ENCODE results near the gene RYR3.
A peak's percentile ranks its signal among the peaks of the same experiment; 100 is the strongest.

Gene RYR3

DNA sequence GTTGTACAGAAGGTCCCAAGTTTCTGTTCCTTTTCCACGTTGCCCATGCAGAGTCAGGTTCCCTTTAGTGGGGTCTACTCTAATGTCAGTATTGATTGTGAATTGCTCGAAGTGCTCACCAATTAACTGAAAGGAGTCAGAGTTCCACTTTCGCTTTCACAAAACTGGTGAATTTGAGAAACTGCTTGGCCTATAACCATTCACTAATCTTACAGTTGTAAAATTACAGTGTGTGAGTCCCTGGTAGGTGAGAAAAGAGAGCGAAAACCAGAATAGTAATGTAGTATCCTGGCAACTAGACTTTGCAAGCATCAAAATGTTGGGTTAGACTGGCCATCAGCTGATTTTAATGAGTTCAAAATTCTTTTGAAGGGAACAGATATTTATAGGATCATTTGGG, 420.0 kb downstream of the RYR3 start:
- no peak for DNase-seq

DNA sequence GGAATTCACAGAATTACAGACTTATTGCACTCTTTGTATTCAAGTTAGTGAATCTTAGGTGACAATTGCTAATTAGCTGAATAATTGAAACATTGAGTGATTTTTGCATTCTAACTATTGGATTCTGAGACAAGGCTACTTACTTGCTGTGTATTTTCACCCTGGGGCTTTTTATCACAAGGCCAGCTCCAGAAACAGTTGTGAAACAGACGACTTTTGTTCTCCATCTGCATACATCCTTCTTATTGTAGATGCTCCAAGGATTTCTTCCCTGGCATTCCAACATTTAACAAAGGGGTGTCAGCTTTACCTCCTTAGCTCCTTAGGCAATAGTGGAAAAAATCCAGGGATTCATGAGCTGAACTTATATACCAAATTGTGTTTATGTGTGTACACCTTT, 424.4 kb downstream of the RYR3 start:
- no peak for DNase-seq

DNA sequence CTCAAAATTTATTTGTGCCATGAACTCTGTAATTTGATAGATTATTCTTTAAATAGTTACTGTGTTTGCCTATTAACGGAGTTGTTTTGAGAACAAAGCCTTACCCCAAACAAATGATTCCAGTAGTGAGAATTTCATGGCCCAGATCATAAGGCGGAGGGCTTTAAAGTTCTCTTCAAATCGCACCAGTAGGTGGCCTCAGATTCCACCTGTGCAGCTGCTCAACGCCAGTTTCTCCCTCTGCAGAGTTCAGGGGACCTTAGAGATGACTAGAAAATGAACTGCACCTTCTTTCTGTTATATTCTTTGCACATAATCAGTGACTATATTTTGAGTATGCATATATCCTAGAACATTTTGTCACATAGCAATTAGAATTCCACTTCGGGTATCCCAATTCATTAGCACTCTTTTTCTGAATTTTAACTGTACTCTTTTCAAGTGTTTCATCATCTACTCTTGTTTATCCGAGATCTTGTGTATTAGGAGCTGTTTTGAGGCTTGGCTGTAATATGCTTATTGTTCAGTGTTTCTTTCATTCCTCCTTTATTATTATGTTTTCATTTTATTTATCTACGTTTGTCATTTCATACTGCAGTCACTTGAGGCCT, 425.0 kb downstream of the RYR3 start:
- DNase-seq = peak in 1 of 2 experiments; percentile 77

DNA sequence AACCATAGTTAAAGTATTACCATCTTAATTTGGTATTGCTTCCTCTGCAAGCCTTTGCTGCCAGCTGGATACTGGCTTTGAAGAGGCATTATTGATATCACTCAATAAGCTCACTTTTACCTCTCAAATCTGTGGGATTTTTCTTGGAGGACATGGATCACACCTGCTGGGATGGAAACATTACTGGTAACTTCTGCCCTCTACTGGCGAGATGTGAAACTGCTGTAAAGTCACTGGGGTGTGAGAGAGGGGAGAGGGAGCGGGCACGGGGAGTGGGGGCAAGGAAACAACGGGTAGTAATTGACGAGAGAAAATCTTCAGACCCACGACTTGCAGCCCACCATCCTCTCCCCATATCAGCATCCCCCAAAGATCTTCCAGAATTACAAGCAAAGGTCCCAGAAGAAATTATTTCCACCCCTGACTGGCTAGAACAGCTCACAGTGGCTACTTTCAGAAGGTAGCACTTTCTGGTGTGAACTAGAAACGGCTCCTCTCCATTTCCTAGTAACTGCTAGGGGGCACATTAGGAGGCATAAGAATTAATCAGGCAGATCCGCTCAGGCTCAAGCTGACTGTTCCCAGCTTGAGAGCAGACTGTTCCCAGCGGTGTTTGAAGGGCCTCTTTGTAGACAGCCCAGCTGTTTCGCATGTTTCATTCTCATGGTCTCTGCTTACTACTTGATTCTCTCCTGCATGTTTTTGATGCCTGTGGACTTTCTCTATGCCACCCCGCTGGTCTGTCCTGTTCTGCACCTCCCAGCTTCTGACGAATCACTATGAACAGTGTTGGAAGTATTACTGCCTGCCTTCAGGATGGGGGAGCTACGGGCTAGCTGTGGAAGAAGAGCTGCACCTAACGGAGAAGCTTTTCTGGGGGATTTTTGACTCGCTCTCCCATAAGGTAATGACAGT, 427.2 kb downstream of the RYR3 start:
- peak; percentile 50 to 73 for DNase-seq

DNA sequence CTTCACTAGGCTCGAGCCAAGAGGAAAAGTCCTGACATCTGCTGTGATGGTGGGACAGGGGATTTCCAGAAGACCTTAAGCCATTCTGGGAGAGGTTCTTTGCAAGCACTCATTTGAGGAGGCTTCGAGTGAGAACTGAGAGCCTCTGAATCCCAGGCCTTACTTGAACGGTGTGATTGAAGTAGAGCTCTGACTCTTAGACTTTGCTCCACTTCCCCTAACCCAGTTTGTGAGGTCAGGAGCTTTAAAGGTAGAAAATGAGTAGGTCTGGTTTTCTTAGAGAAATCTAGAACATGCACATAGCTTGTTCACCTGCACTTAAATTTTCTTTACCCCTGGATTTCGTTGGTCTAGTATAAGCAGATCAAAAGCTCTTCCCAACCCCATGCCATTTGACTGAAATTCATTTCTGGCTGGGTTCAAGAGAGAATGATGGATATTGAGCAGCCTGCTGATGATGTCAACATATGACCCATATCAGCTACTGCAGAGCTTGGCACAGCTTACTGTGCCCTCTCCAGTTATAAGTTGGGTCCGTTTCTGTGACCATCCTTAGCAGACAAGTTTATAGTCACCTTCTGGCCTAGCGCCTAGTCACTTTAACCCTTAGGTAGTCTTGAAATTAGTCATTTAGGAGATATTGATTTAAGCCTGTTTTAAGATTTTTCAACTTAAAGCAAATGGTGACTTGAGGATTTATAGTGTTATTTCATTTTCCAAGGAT, 428.3 kb downstream of the RYR3 start:
- no peak for DNase-seq

DNA sequence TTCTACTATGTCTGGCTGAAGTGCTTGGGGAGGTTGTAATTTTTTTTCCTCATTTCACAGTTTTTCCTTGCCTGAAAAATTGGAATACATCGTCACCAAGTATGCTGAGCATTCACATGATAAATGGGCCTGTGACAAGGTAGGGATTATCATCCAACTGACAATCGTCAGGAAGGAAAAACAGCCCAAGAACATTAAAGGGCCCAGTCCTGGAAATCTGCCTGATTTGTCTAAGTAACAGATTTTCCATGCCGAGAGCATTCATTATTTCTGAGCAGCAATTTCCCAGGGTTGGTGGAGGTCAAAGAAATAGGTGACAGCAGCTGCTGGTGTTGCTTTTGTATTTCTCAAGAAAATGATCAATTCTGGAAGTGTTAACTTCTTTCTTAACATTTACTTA, 431.5 kb downstream of the RYR3 start:
- DNase-seq = no peak

DNA sequence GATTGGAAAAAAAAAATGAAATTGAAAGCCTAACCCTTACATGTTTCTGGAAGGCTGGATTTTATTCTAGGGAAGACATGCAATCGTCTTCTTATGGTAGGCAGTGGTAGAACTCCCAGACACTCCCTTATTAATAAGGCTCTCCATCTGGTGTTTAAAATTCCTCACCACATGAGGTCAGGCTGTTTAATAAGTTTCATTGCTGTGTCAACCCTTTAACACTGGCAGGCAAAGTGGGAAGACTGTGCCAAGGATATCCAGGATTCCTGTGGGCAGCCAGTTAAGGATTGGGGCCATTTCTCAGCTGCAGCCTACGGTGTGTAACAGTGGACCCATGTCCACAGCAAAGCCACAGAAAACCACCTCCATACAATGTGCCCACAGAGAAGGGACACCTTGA, 432.0 kb downstream of the RYR3 start:
- DNase-seq = no peak

DNA sequence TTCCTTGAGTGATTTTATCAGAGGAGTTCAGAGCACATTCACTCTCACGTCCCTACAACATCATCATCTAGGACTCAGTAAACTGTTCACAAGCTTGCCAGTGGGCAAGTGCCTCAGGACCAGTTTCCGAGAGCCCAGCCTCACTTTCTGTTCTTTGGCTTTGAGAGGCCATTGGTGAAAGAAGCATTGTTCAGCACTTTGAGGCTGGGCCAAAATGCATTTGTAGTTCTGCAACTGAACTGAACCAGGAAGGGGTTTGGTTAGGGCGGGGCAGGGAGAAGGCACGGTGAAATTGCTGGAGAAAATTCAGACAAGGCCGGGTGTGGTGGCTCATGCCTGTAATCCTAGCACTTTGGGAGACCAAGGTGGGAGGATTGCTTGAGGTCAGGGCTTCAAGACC, 435.4 kb downstream of the RYR3 start:
- DNase-seq = no peak

DNA sequence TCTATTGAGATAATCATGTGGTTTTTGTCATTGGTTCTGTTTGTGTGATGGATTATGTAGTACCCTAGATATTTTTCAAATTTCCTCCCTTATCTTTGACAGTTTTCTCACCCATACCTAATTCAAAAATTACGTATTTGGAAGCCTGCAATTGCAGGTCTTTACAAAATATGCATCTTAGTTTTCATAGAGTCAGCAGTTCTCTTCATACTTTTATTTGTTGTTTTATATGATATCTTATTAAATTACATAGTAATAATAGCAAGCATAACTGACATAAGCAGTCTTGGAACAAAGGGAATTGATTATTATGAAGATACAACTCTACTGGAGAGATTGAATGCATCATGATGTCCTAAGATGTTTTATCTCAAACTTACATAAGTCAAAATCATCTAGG, 442.2 kb downstream of the RYR3 start:
- DNase-seq = no peak

DNA sequence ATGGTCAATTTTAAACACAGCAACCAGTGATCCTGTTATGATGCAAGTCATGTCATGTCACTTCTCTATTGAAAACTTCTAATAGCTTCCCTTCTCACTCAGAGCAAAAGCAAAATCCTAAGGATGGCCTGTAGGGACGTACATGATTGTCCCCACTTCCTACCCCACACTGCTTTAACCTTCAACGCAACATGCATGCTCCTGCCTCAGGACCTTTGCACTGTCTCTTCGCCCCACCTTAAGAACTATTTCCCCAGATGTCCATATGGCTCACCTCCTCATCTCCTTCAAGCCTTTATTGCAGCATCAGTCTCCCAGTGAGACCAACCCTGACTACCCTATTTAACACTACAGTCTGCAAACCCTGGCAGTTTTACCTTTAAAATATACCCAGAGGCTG, 443.5 kb downstream of the RYR3 start:
- no peak for DNase-seq

DNA sequence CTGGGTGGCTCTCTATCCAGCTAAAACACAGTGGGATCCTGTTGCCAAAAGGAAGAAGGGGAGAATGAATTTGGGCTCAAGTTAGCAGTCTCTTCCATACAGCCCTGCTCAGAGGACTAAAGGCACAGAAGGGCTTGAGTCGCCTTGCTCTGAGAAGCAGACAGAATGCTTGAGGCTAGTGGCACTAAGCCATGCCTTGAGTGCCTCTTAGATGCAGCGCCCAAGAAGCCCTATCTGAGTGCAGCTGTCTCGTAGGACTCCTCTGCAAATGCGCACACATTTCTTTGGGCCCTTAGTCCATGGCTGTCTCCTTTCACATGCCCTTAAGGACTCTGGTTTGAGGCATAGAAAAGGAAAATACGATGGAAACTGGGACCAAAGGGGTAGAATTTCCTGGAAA, 446.2 kb downstream of the RYR3 start:
- no peak for DNase-seq

DNA sequence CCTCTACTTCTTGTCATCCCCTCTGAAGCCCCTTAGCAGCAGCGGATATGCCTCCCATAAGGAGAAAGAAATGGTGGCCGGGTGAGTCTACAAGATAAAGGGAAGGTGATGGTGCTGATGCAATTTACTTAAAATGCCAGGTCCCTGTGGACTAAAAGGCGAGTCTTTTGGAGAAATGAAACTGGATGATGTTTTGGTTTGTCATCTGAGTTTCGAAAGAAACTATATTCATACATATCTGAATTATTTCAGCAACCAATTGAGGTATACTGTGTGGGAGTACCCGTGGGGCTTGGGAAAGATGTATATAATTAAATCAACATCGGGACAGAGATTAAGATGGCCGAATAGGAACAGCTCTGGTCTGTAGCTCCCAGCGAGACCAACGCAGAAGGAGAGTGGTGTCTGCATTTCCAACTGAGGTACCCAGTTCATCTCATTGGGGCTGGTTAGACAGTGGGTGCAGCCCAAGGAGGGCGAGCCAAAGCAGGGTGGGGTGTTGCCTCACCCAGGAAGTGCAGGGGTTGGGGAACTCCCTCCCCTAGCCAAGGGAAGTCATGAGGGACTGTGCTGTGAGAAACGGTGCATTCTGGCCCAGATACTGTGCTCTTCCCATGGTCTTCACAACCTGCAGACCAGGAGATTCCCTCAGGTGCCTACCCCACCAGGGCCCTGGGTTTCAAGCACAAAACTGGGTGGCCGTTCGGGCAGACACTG, 446.9 kb downstream of the RYR3 start:
- no peak for DNase-seq

DNA sequence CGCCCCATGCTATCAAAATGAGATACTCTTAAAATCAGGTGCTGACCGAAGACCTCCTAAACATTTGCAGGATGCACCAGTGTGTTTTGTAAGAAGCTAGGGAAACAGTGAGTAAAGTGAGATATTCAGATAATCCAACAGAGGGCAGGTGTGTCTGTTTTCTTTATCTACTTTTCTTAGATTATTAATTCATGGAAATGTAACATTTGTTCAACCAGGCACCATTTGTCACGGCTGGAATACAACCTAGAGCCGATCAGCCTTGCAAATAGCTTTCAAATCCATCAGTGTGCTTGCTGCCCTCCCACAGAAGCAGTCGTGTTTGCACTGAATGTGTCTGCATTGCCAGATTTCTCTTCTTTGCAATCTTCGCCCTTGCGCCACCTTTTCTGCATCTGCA, 455.6 kb downstream of the RYR3 start:
- DNase-seq = no peak

DNA sequence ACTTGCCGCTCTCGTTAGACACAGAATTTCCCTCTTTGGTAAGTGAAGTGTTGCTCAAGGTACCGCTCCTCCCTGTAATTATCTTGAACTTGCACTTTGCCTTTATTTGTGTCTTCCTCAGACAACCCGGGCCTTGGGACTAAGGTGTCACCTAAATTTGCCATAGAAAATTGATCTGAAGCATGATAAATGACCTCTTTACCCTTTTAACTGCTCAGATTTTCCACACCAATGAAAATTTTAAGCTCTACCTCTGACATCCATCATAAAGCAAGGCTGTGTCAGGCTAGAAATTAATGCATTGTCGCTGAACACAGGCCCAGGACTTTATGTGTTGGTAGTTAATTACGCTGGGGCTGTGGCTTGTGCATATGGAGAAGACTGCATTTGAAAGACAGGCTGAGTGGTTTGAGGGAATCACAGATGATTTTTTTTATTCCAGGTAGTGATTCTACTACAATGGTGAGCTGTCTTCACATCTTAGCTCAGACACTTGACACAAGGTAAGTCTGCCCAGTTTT, 458.0 kb downstream of the RYR3 start:
- DNase-seq = no peak

DNA sequence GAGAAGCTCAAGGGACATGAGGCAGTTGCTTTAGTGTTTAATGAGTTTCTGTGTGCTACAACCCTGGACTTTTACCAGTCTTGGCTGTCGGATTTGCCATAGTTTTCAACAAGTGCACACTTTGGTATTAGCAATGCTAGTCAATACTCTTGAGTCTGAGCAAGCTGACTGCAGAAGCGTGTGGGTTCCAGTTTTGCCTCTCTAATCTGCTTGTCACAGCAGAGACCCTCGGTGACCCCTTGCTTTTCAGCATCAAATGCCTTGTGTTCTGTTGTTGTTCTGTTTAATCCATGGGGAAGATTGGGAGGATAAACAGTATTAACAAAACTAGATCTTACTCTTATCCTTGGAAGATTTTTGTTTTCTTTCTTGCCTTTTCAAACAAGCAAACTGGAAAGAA, 463.2 kb downstream of the RYR3 start:
- DNase-seq = no peak

DNA sequence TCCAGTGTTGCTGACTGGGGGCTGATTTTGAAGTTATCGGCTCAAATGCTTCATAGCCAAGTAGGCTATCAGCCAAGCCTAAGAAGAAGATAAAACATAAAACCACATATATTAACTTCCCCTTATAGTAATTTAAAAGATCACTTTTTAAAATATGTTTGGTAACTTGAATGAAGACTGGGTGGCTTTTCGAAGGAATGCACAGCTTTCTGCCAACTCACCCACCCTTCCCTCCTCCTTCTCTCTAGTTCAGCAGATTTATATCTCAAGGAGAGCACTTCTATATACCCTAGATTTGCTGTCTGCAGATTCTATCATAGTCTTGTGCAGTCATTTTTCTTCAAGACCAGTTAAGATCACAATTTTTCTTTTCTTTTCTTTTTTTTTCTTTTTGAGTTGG, 468.1 kb downstream of the RYR3 start:
- DNase-seq = no peak

DNA sequence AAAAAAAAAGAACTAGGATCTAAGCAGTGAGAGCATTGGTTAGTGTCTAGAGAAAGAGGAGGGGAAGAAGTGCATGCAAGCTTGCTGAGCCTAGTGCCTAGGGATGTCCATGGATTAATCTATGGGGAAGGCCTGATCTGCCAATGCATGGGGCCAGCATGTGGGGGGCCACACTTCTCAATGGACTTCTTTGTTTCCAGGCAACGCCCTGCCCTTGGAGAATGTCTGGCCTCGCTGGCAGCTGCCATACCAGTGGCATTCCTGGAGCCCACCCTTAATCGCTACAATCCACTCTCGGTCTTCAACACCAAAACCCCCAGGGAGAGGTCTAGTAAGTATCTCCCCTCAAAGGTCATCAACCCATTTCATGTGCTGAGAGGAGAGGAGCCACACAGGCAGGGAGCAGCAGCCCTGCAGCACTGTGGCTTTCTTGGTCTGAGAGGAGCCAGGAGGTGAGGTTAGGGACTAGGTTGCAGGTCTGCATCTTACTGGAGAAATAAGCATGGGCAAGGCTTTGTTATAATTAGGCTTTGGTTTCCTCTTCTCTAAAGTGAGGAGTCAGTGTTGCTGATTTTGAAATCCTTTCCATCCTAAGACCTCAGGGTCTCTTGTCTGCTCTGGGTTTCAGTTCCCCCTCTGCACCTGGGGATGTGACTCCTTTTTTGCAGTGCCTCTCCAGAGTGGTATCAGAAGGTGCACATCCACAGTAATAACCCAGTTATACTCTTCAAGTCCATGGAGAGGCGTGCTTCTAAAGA, 469.4 kb downstream of the RYR3 start:
- no peak for DNase-seq

DNA sequence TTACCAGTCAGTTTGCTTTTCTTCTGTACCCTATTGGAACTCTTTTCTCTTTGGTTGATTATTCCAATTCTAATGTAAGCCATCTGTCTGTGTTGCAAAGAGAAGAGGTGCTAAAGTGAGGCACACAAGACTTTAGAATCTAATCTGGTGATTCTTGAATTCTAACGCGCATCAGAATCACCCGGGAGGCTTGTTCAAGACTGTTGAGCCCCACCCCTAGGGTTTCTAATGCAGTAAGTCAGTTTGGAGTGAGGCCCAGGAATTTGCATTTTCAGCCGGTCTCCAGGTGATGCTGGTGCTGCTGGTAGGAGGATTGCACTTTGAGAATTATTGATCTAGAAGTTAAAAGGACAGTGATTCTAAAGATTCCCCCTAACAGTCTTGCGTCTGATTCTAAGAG, 472.2 kb downstream of the RYR3 start:
- DNase-seq = peak; percentile 1 to 10

DNA sequence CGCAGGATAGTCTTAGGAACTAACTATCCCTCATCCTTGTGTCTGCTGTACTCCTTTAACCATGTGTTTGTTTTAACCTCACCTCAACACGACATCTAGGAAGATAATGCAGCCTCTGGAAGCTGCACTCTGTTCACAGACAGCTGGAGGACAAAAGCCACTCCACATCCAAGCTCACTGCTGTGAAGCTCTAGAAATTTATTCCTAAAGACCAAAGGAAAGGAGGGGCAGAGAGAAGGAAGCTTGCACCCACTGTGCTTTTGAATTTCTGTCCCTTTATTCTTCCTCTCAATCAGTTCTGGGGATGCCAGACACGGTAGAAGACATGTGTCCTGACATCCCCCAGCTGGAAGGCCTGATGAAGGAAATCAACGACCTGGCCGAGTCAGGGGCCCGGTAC, 474.6 kb downstream of the RYR3 start:
- DNase-seq = no peak

DNA sequence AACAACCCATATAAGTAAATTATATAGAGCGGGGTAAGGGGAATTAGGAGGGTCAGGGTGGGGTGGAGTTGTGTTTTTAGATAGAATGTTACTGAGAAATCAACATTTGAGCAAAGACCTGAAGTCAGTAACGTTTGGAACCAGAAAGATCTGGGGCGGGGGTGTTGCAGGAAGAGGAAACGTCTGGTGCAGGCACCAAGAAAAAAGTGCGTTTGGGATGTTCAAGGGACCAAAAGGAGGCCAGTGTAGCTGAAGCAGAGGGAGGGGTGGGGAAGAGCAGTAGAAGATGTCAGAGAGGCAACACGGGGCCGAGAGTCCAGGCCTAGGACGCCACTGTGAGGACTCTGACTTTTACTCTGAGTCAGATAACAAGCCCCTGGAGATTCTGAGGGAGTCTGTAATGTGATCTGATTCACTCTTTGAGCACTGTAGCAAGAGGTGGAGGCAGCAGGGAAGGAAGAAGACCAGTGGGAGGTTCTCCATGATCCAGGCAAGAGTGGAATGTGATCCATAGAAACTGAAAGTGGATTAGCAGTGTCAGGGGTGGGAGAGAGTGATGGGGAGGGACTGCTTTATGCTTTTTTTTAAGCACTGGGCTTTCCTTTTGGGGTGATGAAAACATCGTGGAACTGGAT, 478.3 kb downstream of the RYR3 start:
- DNase-seq = no peak

DNA sequence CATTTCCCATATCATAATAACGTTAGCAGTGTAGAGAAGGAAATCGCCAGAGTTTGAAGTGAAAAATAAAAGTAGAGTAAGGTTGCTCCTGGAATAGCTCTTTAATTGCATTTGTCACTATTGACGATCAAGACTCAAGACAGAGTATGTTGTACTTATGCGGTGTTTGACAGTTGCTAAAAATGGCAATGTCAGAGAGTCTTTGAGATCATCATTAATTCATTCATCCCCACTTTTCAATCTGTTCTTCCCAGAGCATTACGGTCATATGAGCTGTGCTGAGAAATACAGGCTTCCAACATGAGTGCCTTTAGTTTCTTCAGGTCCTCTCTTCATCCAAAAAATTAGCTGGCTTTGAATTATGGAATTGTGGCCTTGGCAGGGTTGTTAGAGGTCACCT, 483.7 kb downstream of the RYR3 start:
- no peak for DNase-seq

DNA sequence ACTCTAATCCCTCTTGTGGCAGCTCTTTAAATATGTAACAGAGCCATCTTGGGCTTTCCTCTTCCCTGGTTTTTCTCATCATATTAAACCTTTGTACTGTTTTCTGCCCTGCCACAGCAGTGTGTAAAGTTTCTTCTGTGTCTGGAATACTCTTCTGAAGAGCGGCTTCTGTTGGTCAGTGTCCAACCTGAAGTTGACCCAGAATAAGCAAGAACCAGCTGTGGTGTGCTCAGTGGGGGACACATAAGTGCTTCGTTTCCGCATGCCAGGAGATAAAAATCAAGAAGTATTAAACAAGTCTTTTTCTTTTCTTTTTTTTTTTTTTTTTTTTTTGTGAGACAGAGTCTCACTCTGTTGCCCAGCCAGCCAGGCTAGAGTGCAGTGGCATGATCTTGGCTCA, 484.3 kb downstream of the RYR3 start:
- no peak for DNase-seq
